GM19239 (cell line): ENCODE data around the gene ARF5.
"Not testable (repeated sequence)": the region's sequence is repeated elsewhere in the genome, so short reads cannot be mapped to it uniquely, and the experiment has no call there.

Experiments
- DNase-seq: peaks from one replicate; pipeline ENCODE4 v3.0.0; 2011; ENCODE audit warnings: low spot score; ENCODE audit not compliant: insufficient read length
- FAIRE-seq: peaks from 2 replicates; lab custom pipeline; 2011; peaks lifted over from hg19 to GRCh38; lab: Jason Lieb, UNC

The ARF5 gene

DNA sequence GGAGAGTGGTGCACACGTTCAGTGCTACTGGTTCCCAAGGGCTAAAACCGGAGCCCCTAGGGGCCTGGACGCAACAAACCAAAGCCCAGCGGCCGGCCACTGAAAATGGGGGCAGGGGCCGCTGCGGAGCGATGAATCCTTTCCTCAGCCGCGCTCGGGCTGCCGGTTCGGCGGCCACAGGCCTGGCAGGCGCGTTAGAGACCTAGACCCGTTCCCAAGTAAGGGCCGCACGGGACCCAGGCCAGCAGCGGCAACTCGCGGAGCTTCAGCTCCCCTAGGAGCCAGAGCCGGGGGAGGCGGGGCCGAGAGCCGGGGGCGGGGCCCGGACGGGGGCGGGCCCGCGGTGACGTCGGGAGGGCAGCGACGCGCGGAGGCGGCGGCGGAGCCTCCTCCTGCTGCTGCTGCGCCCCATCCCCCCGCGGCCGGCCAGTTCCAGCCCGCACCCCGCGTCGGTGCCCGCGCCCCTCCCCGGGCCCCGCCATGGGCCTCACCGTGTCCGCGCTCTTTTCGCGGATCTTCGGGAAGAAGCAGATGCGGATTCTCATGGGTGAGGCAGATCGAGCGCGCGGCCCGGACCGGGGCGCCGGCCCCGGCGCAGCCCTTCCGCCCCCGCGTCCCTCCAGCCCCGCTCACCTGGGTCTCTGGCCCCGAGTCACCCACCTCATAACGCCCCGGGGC lies at the start of gene ARF5:
Gene ARF5 (plus strand): TSS at position 393 of the 678 bp plus-strand sequence. CDS start 88 bp downstream, at position 481.
- FAIRE-seq (no peak), DNase-seq (peak; percentile 93)

DNA sequence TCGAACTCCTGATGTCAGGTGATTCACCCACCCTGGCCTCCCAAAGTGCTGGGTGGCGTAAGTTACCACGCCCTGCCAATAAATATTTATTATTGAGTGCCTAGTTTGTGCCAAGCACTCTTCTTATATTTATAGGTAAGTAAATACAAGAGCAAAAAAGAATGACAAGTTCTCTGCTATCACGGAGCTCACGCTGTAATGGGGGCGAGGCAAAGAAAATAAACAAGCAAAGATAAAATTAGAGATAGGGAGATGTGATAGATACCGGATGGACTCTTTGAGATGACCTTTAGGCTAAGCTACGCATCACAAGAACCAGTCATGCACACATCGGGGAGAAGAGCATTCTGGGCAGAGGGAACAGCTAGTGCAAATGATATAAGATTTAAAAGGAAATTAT lies 49.1 kb upstream of the ARF5 start:
- FAIRE-seq (no peak), DNase-seq (no peak)

DNA sequence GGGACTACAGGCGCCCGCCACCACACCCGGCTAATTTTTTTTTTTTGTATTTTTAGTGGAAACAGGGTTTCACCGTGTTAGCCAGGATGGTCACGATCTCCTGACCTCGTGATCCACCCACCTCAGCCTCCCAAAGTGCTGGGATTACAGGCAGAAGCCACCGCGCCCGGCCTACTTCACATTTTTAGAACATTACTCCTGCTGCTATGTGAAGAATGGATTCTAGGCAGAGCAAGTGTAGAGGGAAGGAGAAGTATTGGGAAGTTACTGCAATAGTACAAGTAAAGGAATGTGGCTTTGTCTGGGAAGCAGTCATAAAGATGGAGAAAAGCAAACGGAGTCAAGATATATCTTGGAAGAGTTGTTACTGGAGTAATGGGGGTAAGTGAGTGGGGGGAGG lies 47.8 kb upstream of the ARF5 start:
- DNase-seq, FAIRE-seq: not testable (repeated sequence)

DNA sequence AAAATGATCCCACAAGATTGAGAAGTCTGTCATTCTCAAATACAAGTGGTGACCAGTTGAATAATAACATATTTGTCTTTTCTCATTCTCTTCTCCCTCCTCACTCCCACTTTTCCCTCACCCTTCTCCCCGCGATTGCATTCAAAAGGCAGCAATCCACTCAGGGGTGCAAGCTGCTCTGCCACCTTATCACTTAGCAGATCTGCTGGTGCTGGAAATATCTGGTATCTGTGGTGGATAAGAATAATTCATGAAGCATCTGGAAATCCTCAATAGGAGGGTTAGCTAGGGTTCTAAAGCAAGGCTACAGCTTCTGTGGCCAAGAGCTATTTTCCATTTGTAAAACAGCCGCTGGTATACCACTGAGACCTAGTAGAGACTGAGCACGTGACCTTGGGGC lies 46.7 kb upstream of the ARF5 start:
- FAIRE-seq (no peak), DNase-seq (no peak)

DNA sequence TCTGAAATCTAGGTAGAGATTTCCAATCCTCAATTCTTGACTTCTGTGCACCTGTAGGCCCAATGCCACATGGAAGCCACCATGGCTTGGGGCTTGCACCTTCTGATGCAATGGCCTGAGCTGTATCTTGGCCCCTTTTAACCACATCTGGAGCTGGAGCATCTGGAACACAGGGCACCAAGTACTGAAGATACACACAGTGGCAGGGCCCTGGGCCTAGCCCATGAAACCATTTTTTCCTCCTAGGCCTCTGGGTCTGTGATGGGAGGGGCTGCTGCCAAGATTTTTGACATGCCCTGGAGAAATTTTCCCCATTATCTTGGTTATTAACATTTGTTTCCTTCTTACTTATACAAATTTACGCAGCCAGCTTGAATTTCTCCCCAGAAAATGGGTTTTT lies 41.9 kb upstream of the ARF5 start:
- FAIRE-seq (no peak), DNase-seq (no peak)

DNA sequence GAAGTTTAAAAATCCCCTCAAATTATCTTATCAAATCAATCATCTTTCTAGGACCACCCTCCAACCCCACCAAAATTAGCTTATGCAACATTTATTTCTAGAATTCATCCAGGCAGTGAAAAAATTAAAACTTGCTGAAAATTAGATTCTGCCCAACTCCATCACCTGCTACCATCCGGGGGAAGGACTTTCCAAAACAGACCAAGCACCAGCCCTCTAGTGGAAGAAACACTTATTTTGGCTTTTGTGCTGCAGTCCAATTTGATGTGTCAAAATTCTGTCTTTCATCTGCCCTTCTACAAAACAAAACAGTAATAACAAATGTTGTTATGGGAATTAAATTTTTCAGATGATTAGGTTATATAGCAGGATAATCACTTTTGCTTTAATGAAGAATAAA lies 38.0 kb upstream of the ARF5 start:
- no peak for FAIRE-seq
- no peak for DNase-seq

DNA sequence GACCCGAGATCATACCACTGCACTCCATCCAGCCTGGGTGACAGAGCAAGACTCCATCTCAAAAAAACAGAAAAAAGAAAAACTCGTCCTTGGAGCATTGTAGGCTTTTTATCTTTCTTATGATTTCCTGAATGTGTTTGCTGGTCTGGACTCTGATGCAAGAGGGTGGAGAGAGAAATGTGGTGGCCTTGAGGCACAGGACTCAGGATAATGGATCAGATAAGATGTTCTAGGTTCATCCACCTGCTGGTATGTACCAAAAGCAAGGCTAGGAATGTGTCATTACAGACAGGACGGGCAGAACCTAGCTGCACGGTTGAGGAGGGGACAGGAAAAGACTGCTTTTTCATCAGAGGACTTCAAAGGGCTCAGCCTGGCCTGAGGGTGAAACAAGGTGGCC lies 36.3 kb upstream of the ARF5 start:
- FAIRE-seq (no peak), DNase-seq (no peak)

DNA sequence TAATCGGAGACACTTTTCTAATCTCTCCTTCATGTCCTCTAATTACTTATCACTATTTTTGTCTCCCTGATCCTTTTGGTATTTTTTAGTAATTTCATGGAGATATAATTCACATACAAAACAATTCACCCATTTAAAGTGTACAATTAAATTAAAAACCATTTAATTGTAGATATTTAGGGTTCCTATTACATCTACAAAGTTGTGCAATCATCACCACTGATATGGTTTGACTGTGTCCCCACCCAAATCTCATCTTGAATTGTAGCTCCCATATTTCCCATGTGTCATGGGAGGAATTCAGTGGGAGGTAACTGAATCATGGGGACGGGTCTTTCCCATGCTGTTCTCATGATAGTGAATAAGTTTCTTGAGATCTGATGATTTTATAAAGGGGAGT lies 31.8 kb upstream of the ARF5 start:
- FAIRE-seq (no peak), DNase-seq (no peak)

DNA sequence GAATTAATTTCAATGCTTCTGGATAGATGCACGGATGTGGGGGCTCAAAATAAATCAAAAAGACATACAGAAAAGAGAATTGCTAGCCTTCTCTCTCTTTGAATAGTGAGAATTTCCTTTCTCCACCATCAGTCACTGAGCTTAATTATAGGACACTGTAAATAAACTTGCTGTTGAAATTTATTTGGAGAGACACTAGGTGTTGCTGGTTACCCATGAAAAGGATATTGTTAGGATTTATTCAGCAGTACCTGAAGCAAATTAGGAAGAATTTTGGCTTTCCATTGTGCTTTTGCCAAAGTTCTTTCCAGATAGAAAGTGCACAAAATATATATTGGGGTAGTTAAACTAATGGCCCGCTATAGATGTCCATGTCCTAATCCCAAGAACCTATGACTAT lies 30.4 kb upstream of the ARF5 start:
- FAIRE-seq (no peak), DNase-seq (no peak)

DNA sequence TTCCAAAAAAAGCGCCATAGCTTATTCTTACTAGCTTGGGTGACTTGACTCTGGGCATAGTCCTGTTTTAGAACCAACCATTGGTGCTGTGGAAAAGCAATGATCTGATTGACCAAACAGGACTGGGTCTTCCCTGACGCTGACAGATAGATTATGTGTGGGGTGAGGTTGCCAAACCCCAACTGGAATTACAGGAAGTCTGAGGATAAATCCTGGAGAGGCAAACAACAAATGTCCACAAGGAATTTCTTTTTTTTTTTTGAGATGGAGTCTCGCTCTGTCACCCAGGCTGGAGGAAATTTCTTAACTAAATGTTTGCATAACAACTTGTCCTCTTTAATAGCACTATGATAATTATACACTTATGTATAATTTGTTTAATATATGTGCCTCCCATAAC lies 22.0 kb upstream of the ARF5 start:
- no peak for DNase-seq
- FAIRE-seq = no peak

DNA sequence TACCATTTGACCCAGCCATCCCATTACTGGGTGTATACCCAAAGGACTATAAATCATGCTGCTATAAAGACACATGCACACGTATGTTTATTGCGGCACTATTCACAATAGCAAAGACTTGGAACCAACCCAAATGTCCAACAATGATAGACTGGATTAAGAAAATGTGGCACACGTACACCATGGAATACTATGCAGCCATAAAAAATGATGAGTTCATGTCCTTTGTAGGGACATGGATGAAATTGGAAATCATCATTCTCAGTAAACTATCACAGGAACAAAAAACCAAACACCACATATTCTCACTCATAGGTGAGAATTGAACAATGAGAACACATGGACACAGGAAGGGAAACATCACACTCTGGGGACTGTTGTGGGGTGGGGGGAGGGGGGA lies 20.2 kb upstream of the ARF5 start:
- DNase-seq = not testable (repeated sequence)

DNA sequence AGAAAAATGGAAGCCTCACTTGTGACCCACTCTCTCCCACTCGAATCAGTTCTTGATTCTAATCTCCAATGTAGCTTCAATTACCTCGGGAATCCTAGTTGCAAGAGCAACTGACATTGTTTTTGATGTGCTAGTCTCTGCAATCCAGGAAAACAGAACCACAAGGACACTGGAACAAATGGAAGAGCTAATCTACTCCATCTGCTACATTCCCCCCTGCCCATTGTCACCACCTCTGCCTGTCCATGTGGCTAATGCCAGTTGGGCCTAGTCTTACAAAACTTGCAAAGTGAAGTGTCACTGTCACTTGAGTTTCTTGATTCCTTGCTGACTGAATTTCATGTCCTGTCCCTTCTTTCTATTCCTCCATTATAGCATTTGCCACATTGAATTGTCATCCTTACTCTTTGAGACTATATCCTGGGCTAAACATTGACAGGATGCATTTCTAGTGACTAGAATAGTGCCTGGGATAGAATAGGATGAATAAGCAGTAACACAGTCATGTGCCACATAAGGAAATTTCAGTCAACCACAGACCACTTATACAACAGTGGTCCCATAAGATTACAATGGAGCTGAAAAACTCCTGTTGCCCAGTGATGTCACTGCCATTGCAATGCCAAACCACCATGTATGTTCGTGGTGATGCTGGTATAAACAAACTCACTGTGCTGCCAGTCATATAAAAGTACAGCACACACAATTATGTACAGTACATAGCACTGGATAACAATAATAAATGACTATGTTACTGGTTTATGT lies 16.3 kb upstream of the ARF5 start:
- FAIRE-seq (no peak), DNase-seq (no peak)

More for the DNA sequence above, 20.2 kb upstream of the ARF5 start:
- not testable (repeated sequence) for FAIRE-seq

DNA sequence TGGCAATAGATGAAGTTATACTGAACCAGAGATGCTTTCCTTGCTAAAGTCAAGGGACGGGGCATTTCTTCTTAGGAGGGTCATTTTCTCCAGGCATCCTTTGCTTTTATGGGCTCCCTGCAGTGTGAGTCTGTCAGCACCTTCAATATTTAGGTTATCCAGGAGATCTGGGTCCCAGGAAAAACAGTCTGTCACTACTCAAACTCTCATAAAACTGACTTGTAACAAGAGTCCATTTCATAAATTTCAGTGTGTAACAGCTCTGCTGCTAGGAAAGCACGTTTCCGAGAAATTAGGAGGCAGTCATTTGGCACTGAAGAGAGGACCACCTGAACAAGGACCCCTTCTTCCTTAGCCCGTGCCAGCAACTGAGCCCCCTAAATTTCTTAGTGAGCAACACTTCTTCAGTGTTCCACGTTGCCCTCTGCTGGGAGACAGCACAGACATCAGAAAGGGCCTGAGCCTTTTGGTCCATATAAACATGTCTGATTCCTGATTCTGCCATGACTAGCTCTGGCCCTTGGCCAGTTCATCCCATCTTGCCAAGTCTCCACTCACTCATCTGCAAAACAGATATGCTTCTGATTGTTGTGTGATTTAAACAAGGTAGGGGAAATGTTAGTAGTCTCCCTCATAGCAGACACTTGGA lies 10.1 kb upstream of the ARF5 start:
- FAIRE-seq (peak; percentile 26), DNase-seq (no peak)

DNA sequence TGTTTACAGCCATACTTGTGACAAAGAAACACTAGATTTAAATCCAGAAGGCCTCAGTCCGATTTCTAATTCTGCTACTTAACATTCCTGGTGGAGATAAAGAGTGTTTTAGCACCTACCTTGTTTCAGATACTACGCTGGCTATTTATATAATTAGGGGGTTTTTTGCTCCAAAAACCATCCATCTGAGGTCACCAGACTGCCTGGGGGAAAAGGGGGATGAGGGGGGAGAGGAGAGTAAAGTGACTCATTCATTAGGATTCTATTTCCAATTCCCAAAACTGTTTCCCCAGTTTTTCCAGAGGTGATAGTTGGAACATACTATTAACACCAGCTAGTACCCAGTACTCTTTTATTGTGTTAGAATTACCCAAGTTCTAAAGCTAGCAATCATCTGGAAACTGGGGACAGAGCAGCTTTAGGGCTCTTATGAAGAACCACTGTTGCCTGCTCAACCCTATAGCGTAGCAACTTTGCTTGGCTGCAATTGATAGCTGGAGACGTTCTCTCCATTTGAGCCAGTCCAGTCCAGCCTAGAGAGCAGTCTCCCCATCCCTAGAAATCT lies 9.4 kb upstream of the ARF5 start:
- DNase-seq (no peak), FAIRE-seq (no peak)

DNA sequence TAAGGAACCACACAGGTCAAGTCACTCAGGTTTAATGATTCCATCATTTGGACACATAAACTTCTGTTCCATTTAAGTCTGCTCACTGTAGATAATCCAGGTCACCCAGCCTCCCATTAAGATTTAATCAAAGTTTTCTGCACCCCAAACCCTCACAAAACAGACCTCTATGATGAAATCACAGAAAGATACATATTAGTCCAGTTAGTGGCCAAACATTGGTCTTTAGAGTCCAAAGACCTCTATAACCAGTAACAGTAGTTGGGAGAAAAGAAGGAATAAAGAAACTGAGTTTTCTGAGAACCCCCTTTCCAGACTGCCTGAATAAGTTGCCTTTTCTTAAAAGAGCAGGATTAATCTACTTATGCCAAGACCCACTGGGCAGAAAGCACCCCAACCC lies 7.6 kb upstream of the ARF5 start:
- no peak for DNase-seq
- FAIRE-seq = no peak

DNA sequence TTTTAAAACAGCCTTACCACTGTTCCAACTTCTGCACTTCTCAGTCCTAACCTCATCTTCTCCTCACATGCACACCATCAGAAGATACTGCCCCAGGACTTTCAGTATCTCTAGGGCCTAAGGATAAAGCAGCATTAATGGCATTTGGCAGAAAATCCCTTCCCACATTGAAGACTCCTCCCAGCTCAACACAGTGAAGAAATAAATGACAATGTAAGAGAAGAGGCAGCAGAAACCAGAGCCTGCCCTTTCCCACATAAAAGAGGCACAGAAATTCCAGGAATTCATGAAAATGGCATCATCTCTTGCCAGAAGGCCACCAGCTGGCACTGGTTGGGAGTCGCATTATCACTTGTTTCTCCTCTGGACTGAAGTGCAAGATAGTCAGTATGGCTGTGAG lies 6.5 kb upstream of the ARF5 start:
- no peak for DNase-seq
- no peak for FAIRE-seq

DNA sequence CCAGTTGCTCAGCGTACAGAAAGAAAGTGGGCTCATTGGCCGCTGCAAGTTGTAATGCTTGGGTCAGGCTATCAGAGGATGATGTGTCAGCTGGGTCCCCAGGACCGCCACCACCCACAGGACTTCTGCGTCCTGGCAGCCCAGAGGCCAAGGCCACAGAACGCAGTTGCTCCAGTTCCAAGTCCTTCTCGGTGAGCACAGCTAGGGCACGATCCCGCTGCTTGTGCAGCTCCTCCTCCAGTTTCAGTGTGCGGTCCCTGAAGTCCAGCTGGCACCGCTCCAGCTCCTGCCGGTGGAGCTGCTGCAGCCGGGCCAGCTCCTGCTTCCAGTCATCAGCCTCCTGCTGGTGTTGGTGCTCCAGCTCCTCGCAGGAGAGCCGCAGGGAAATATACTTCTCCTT lies 5.8 kb upstream of the ARF5 start:
- DNase-seq (no peak), FAIRE-seq (no peak)

DNA sequence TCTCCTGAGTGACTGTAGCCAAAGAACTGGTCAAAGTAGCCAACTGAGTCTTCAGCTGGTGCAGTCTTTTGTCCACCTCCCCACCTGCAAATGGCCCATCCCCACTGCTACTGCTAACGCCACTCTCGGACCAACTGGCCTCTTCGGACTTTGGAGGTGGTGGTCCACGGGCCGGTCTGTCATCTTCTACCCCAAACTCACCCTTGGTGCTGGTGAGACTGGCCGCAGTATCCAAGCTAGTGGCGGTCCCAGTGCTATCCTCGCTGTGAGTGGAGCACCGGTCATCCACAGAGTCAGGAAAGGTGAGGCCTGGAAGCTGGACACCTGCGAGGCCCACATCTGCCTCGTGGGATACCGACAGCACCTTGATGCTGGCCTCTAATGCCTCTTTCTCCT lies 3.6 kb upstream of the ARF5 start:
- no peak for DNase-seq

DNA sequence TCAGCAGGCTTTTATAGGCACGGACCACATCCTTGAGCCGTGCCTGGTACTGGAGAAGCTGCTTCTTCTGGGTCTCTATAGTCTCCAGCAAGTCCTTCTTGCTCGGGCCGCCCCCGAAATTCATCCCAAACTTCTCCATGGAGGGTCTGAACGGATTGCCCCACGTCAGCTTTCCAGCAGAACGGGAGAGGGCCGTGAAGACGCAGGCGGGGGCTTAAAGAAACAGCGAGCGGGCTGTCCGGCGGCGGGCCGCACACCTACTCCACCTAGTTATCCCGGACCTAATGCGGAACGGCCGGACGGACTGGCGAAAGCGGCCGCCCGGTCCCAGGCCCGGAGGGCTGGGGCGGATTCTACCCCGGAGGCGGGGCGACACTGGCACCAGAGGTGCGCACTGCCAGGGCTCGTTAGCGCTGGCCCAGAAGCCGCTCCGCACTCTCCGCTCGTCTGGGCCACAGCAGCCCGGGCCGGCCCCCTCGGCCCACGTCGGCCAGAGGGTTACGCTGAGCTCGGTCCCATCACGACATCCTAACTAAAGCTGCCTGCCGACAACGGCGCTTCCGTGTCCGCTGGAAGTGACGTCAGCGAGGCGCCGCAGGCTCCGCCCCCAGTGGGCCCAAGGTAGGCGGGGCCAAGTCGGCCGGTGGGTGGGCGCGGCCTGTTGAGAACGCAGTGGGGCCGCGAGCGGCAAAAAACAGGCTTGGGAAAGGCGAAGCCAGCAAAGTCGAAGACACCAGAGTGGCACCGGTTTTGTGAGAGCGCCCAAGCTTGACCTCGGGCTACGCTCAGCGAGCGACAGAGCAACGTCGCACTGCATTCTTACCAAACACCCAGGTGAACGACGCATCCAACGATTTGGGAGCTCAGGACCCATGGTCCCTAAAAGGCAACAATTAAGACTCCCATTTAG lies 2.9 kb upstream of the ARF5 start, which contains the start of gene GCC1:
Gene GCC1 (minus strand): TSS at position 553 of the 910 bp plus-strand sequence. CDS start 414 bp downstream, at position 139.
- FAIRE-seq (peak; percentile 78), DNase-seq (peak; percentile 91)

More for the DNA sequence above, 3.6 kb upstream of the ARF5 start:
- FAIRE-seq = no peak

DNA sequence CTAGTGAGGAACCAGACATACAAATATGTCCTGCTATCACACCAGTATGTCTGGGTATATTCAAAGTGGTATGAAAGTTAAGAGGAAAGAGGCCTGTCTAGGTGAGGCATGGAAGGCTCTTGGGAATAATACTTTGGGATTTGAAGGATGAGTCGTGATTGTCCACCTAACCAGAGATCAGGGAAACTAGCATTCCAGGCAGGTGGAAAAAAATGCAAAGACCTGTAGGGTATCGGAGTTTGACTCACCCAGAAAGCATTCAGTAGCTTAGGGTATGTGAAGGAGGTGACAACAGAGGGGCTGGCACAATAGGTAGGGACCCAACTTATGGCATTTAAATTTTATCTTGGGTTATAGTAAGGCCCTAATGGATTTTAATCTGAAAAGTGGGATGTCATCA lies 1.9 kb upstream of the ARF5 start:
- DNase-seq (no peak), FAIRE-seq (no peak)
